K562 (cell line): Measurements from ENCODE around the gene NPM3. TPM values are rescaled to one million over a fixed set of nuclear protein-coding genes. Genes with fewer than 3 reads are reported as not detected.

Experiments used
- ARID1B ChIP-seq: fragments of 450-650 bp; IDR thresholded peaks from 2 replicates; pipeline ENCODE4 v1.6.1; 2016; ENCODE audit warnings: antibody characterized with exemption, mild to moderate bottlenecking, inconsistent platforms
- ARID2 ChIP-seq: fragments of 450-650 bp; IDR thresholded peaks from 2 replicates; pipeline ENCODE4 v1.6.1; 2017; ENCODE audit warnings: antibody characterized with exemption, mild to moderate bottlenecking
- IRF2 ChIP-seq: sonication (generic); formaldehyde crosslinking; IDR thresholded peaks from 2 replicates; pipeline ENCODE4 v1.8.1; 2022; ENCODE audit warnings: mild to moderate bottlenecking, missing genetic modification reagents
- MYC ChIP-seq, 2 experiments: fragments of 250-450 bp in 1 of 2; sonication (Bioruptor Pico) in 1 of 2; IDR thresholded peaks; 2 replicates each; pipeline versions ENCODE4 v1.5.1 to v1.6.1; 2012 to 2021; ENCODE audit warnings: low read depth in 2 of 2, borderline replicate concordance in 1 of 2, improper control_type of control experiment in 1 of 2, low read length in 1 of 2, mild to moderate bottlenecking in 1 of 2, moderate library complexity in 1 of 2
- PURB ChIP-seq: sonication (generic); formaldehyde crosslinking; IDR thresholded peaks from 2 replicates; pipeline ENCODE4 v1.9.0; 2021; ENCODE audit warnings: low read depth, mild to moderate bottlenecking, missing genetic modification reagents
- RFX1 ChIP-seq: fragments of 450-650 bp; IDR thresholded peaks from 2 replicates; pipeline ENCODE4 v1.6.1; 2016; ENCODE audit warnings: mild to moderate bottlenecking, moderate library complexity
- RNF2 ChIP-seq: sonication (generic); IDR thresholded peaks from 2 replicates; pipeline ENCODE4 v1.6.1; 2016
- SMARCE1 ChIP-seq: fragments of 450-650 bp; IDR thresholded peaks from 2 replicates; pipeline ENCODE4 v1.7.1; 2016; ENCODE audit warnings: mild to moderate bottlenecking
- TOE1 ChIP-seq, 2 experiments: fragments of 450-650 bp in 1 of 2; sonication (generic) in 1 of 2; formaldehyde crosslinking in 1 of 2; IDR thresholded peaks; 2 replicates each; pipeline versions ENCODE4 v1.7.1 to v1.8.0; 2016 to 2022; ENCODE audit warnings: borderline replicate concordance in 2 of 2, mild to moderate bottlenecking in 2 of 2, antibody characterized with exemption in 1 of 2, inconsistent platforms in 1 of 2, low read depth in 1 of 2, missing genetic modification reagents in 1 of 2, moderate library complexity in 1 of 2
- ZNF589 ChIP-seq: fragments of 200-800 bp; sonication (Bioruptor generic); IDR thresholded peaks from 2 replicates; pipeline ENCODE4 v1.6.1; 2016; ENCODE audit warnings: low read depth, missing genetic modification characterization, missing compliant biosample characterization
- ZNF644 ChIP-seq: fragments of 200-800 bp; sonication (Bioruptor generic); IDR thresholded peaks from 2 replicates; pipeline ENCODE4 v1.6.1; 2016; ENCODE audit warnings: low read depth, missing genetic modification characterization, missing compliant biosample characterization
- polyA plus RNA-seq, 8 experiments: library from polyadenylated mRNA; depleted of rRNA in 4 of 8; stranded (reverse) in 5 of 8; unstranded in 3 of 8; fragments of >200 nt; fragmentation: Nextera tagmentation in 2 of 8; fragmentation: Illumina TruSeq in 1 of 8; extraction: Ambion mirVana in 2 of 8; extraction: Trizol in 1 of 8; gene quantifications; 2 replicates each; pipeline versions ENCODE4 v1.2.1 to v1.2.3, GENCODE V29; 2011 to 2014; ENCODE audit warnings: inconsistent platforms in 1 of 8, missing spikeins in 1 of 8
- total RNA-seq, 7 experiments: library from RNA; depleted of rRNA in 6 of 7; stranded (reverse); fragments of >200 nt in 6 of 7; fragmentation: Illumina TruSeq in 2 of 7; extraction: Trizol in 2 of 7; gene quantifications; 2 replicates each; pipeline versions ENCODE4 v1.2.1 to v1.2.3, GENCODE V29; 2011 to 2021; ENCODE audit warnings: low replicate concordance in 1 of 7
- TF ChIP-seq, protein P1 (sequence below): fragments of 450-650 bp; formaldehyde crosslinking; IDR thresholded peaks from 2 replicates; pipeline ENCODE4 v1.4.0; 2022; ENCODE audit warnings: missing genetic modification characterization
- TF ChIP-seq, protein P2 (sequence below), 2 experiments: fragments of 250-450 bp in 1 of 2; fragments of 450-650 bp in 1 of 2; sonication (Bioruptor Pico) in 1 of 2; IDR thresholded peaks; 2 replicates each; pipeline versions ENCODE4 v1.6.1 to v1.8.0; 2016 to 2021; ENCODE audit warnings: mild to moderate bottlenecking in 2 of 2, moderate library complexity in 2 of 2, missing compliant biosample characterization in 1 of 2, missing genetic modification characterization in 1 of 2
- TF ChIP-seq, protein P3 (sequence below): fragments of 250-450 bp; sonication (Bioruptor Pico); IDR thresholded peaks from 2 replicates; pipeline ENCODE4 v1.4.0; 2020
- TF ChIP-seq, protein P4 (sequence below): sonication (generic); formaldehyde crosslinking; IDR thresholded peaks from 2 replicates; pipeline ENCODE4 v1.9.0; 2022; ENCODE audit warnings: mild to moderate bottlenecking, missing genetic modification reagents
- TF ChIP-seq, protein P5 (sequence below): sonication (generic); formaldehyde crosslinking; IDR thresholded peaks from 2 replicates; pipeline ENCODE4 v1.8.1; 2022; ENCODE audit warnings: missing genetic modification reagents
- TF ChIP-seq, protein P6 (sequence below): IDR thresholded peaks from 2 replicates; pipeline ENCODE4 v1.6.1; 2011; ENCODE audit warnings: borderline replicate concordance, low read depth, mild to moderate bottlenecking, moderate library complexity, low read length; ENCODE audit not compliant: insufficient read depth, poor library complexity, severe bottlenecking
- TF ChIP-seq, protein P7 (sequence below), 2 experiments: fragments of 450-650 bp in 1 of 2; sonication (generic) in 1 of 2; formaldehyde crosslinking in 1 of 2; IDR thresholded peaks in 1 of 2; conservative IDR thresholded peaks in 1 of 2; 2 replicates each; pipeline versions ENCODE4 v1.6.1 to v1.8.1; 2016 to 2023; ENCODE audit warnings: mild to moderate bottlenecking in 2 of 2, moderate library complexity in 2 of 2, inconsistent platforms in 1 of 2, missing genetic modification reagents in 1 of 2

The NPM3 gene
- total and polyA plus RNA-seq, 9 of the 15 experiments (the other 6 are each of a cell fraction or from before 2014, with no cell fraction given): 15.2 to 239 (median 114) TPM

DNA sequence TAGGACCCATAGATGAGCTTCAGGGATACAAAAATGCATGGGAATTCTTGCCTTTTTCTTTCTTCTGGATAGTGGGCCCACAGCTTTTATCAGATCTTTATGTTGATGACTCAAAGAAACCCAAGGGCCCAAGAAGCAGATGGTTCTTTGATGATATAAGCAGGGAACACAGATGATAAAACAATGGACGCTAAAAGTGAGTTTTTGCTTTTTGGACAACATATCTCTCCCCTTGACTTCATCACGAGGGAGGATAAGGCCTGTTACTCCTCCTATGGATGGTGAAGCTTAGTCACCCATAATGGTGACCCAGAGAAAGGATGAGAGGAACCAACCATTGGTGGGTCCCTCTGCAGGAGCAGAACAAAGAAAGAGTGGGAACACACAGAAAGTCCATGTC, 41.5 kb upstream of the NPM3 start (continued):
- TF ChIP-seq MYC (IDR thresholded peaks at IDR 0.05; ENCODE audit: low read depth, low read length): no peak
- no peak for TF ChIP-seq MYC (CRISPR knock-in tag; IDR thresholded peaks at IDR 0.05; ENCODE audit: borderline replicate concordance, low read depth)
- TF ChIP-seq SMARCE1: peak; percentile 94
- TF ChIP-seq ARID2: no peak
- TF ChIP-seq, protein P1, sequence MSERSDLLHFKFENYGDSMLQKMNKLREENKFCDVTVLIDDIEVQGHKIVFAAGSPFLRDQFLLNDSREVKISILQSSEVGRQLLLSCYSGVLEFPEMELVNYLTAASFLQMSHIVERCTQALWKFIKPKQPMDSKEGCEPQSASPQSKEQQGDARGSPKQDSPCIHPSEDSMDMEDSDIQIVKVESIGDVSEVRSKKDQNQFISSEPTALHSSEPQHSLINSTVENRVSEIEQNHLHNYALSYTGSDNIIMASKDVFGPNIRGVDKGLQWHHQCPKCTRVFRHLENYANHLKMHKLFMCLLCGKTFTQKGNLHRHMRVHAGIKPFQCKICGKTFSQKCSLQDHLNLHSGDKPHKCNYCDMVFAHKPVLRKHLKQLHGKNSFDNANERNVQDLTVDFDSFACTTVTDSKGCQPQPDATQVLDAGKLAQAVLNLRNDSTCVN (CRISPR knock-in tag): no peak
- no peak for TF ChIP-seq PURB (CRISPR knock-in tag)
- 0 out of 2 replicates have a peak, but pooled peaks have one; percentile 23 for TF ChIP-seq ZNF589 (CRISPR knock-in tag)
- TF ChIP-seq RFX1: no peak
- TF ChIP-seq, protein P2, sequence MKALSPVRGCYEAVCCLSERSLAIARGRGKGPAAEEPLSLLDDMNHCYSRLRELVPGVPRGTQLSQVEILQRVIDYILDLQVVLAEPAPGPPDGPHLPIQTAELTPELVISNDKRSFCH (CRISPR knock-in tag; IDR thresholded peaks at IDR 0.05): no peak
- TF ChIP-seq, protein P2 (tag; IDR thresholded peaks at IDR 0.05): no peak
- TF ChIP-seq, protein P3, sequence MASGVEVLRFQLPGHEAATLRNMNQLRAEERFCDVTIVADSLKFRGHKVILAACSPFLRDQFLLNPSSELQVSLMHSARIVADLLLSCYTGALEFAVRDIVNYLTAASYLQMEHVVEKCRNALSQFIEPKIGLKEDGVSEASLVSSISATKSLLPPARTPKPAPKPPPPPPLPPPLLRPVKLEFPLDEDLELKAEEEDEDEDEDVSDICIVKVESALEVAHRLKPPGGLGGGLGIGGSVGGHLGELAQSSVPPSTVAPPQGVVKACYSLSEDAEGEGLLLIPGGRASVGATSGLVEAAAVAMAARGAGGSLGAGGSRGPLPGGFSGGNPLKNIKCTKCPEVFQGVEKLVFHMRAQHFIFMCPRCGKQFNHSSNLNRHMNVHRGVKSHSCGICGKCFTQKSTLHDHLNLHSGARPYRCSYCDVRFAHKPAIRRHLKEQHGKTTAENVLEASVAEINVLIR (CRISPR knock-in tag): no peak
- TF ChIP-seq, protein P4, sequence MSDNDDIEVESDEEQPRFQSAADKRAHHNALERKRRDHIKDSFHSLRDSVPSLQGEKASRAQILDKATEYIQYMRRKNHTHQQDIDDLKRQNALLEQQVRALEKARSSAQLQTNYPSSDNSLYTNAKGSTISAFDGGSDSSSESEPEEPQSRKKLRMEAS (CRISPR knock-in tag): no peak; the same call in 1 of the 2 replicates
- peak; percentile 48; the same call in 1 of the 2 replicates for TF ChIP-seq RNF2
- TF ChIP-seq IRF2: no peak
- TF ChIP-seq, protein P5, sequence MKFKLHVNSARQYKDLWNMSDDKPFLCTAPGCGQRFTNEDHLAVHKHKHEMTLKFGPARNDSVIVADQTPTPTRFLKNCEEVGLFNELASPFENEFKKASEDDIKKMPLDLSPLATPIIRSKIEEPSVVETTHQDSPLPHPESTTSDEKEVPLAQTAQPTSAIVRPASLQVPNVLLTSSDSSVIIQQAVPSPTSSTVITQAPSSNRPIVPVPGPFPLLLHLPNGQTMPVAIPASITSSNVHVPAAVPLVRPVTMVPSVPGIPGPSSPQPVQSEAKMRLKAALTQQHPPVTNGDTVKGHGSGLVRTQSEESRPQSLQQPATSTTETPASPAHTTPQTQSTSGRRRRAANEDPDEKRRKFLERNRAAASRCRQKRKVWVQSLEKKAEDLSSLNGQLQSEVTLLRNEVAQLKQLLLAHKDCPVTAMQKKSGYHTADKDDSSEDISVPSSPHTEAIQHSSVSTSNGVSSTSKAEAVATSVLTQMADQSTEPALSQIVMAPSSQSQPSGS (CRISPR knock-in tag): no peak
- no peak for TF ChIP-seq ZNF644 (tag)
- TF ChIP-seq TOE1 (IDR thresholded peaks at IDR 0.05; ENCODE audit: borderline replicate concordance): 0 out of 2 replicates have a peak, but pooled peaks have one; percentile 51
- TF ChIP-seq TOE1 (CRISPR knock-in tag; IDR thresholded peaks at IDR 0.05; ENCODE audit: borderline replicate concordance, low read depth): no peak
- TF ChIP-seq ARID1B: peak; percentile 96
- TF ChIP-seq, protein P6, sequence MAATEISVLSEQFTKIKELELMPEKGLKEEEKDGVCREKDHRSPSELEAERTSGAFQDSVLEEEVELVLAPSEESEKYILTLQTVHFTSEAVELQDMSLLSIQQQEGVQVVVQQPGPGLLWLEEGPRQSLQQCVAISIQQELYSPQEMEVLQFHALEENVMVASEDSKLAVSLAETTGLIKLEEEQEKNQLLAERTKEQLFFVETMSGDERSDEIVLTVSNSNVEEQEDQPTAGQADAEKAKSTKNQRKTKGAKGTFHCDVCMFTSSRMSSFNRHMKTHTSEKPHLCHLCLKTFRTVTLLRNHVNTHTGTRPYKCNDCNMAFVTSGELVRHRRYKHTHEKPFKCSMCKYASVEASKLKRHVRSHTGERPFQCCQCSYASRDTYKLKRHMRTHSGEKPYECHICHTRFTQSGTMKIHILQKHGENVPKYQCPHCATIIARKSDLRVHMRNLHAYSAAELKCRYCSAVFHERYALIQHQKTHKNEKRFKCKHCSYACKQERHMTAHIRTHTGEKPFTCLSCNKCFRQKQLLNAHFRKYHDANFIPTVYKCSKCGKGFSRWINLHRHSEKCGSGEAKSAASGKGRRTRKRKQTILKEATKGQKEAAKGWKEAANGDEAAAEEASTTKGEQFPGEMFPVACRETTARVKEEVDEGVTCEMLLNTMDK: no peak
- TF ChIP-seq, protein P7, sequence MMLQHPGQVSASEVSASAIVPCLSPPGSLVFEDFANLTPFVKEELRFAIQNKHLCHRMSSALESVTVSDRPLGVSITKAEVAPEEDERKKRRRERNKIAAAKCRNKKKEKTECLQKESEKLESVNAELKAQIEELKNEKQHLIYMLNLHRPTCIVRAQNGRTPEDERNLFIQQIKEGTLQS (IDR thresholded peaks at IDR 0.05): peak; percentile 86
- TF ChIP-seq, protein P7 (CRISPR knock-in tag; conservative IDR thresholded peaks at IDR 0.05): 0 out of 2 replicates have a peak, but pooled peaks have one; percentile 36
